HepG2 (cell line): ENCODE results near the gene TOP2B. TPM values are rescaled to one million over a fixed set of nuclear protein-coding genes. Genes with fewer than 3 reads are reported as not detected.

Experiments used
- ATAC-seq: fragments of 200-7000 bp; cut with Tn5 transposase; 3 replicates; pipeline ENCODE4 v1.9.1; 2020; ENCODE audit warnings: mild to moderate bottlenecking, moderate library complexity
- BruUV-seq: library from RNA; stranded (reverse); fragments of 400-500 nt; replicated peaks from 2 replicates; lab custom pipeline; 2021; lab: Mats Ljungman, UMichigan
- CTCF ChIA-PET: fragments of 300-600 bp; formaldehyde crosslinking; extraction: SDS; loops from one replicate; lab custom pipeline; 2021; ENCODE audit warnings: low total read pairs, inconsistent platforms, low intra/inter-chr PET ratio; lab: Yijun Ruan, JAX
- POLR2A ChIA-PET: fragments of 350-600 bp; sonication (Branson Sonifier 250); formaldehyde crosslinking; loops from one replicate; lab custom pipeline; 2020; ENCODE audit warnings: antibody characterized with exemption, inconsistent platforms; lab: Yijun Ruan, JAX
- DNase-seq: peaks from one replicate; pipeline ENCODE4 v3.0.0-alpha.2; 2015; ENCODE audit warnings: low spot score
- FAIRE-seq: peaks from 3 replicates; lab custom pipeline; 2011; peaks lifted over from hg19 to GRCh38; lab: Jason Lieb, UNC
- H2AFZ ChIP-seq: one replicate; pipeline ENCODE4 v1.6.1; 2011; ENCODE audit warnings: low read length, inconsistent platforms
- H3K27ac ChIP-seq: fragments of 300-600 bp; 3 replicates; pipeline ENCODE4 v1.8.0; 2011; ENCODE audit warnings: mixed run types, mild to moderate bottlenecking, mixed read lengths, low read length, inconsistent platforms; ENCODE audit not compliant: insufficient read depth; ENCODE audit errors: extremely low read length
- H3K27me3 ChIP-seq, 2 experiments: fragments of 200-600 bp in 1 of 2; 2 replicates in 1 of 2; 3 replicates in 1 of 2; pipeline versions ENCODE4 v1.6.0 to v1.8.0; 2011; ENCODE audit warnings: low read length in 2 of 2, mild to moderate bottlenecking in 2 of 2, moderate library complexity in 2 of 2, inconsistent platforms in 1 of 2; ENCODE audit not compliant: insufficient read depth in 2 of 2, control insufficient read depth in 1 of 2
- H3K36me3 ChIP-seq, 2 experiments: fragments of 200-600 bp in 1 of 2; replicated peaks in 1 of 2; 2 replicates in 1 of 2; 3 replicates in 1 of 2; pipeline versions ENCODE4 v1.5.1 to v1.8.0; 2011; ENCODE audit warnings: low read length in 2 of 2, inconsistent platforms in 1 of 2; ENCODE audit not compliant: insufficient read depth in 2 of 2, control insufficient read depth in 1 of 2
- H3K4me1 ChIP-seq: 2 replicates; pipeline ENCODE4 v1.5.1; 2012; ENCODE audit warnings: low read length, inconsistent platforms; ENCODE audit not compliant: insufficient read depth
- H3K4me2 ChIP-seq: 2 replicates; pipeline ENCODE4 v1.6.0; 2011; ENCODE audit warnings: low read depth, low read length, inconsistent platforms
- H3K4me3 ChIP-seq, 3 experiments: fragments of 200-600 bp in 1 of 3; sonication (generic), shearing (Covaris generic) in 1 of 3; replicated peaks in 1 of 3; 2 replicates each; pipeline ENCODE4 v1.5.1; 2011 to 2016; ENCODE audit warnings: low read length in 3 of 3, inconsistent platforms in 2 of 3, low read depth in 2 of 3, mild to moderate bottlenecking in 2 of 3, control low read depth in 1 of 3, mixed read lengths in 1 of 3; ENCODE audit not compliant: insufficient read depth in 1 of 3
- H3K79me2 ChIP-seq: one replicate; pipeline ENCODE4 v1.6.1; 2011; ENCODE audit warnings: low read length, inconsistent platforms; ENCODE audit not compliant: insufficient read depth
- H3K9ac ChIP-seq: 2 replicates; pipeline ENCODE4 v1.6.0; 2011; ENCODE audit warnings: mild to moderate bottlenecking, low read depth, low read length, inconsistent platforms; ENCODE audit not compliant: insufficient read depth
- H3K9me3 ChIP-seq: 2 replicates; pipeline ENCODE4 v1.5.1; 2012; ENCODE audit warnings: mild to moderate bottlenecking, low read length
- H4K20me1 ChIP-seq: 2 replicates; pipeline ENCODE4 v1.6.0; 2011; ENCODE audit warnings: inconsistent platforms, mild to moderate bottlenecking, low read length, moderate library complexity; ENCODE audit not compliant: insufficient read depth
- AKAP8 ChIP-seq: sonication (generic); formaldehyde crosslinking; IDR thresholded peaks from 2 replicates; pipeline ENCODE4 v1.5.1; 2020; ENCODE audit warnings: mild to moderate bottlenecking, missing genetic modification reagents
- ATF5 ChIP-seq: sonication (generic); formaldehyde crosslinking; IDR thresholded peaks from 2 replicates; pipeline ENCODE4 v1.4.0; 2020; ENCODE audit warnings: mild to moderate bottlenecking, low read depth, missing genetic modification reagents
- DRAP1 ChIP-seq: IDR thresholded peaks from 2 replicates; pipeline ENCODE4 v1.6.1; 2016; ENCODE audit warnings: missing genetic modification reagents, missing compliant biosample characterization
- HNF1A ChIP-seq, 2 experiments: sonication (generic) in 1 of 2; formaldehyde crosslinking in 1 of 2; IDR thresholded peaks; 2 replicates each; pipeline versions ENCODE4 v1.4.0 to v1.6.1; 2016 to 2020; ENCODE audit warnings: borderline replicate concordance in 1 of 2, low read depth in 1 of 2, mild to moderate bottlenecking in 1 of 2, missing genetic modification reagents in 1 of 2
- ISX ChIP-seq: sonication (generic); formaldehyde crosslinking; conservative IDR thresholded peaks from 2 replicates; pipeline ENCODE4 v1.5.0; 2020; ENCODE audit warnings: missing genetic modification reagents
- KDM2A ChIP-seq: sonication (generic); formaldehyde crosslinking; IDR thresholded peaks from 2 replicates; pipeline ENCODE4 v1.4.0; 2020; ENCODE audit warnings: low read depth, missing genetic modification reagents, borderline replicate concordance
- MIER3 ChIP-seq: IDR thresholded peaks from 2 replicates; pipeline ENCODE4 v1.6.1; 2016; ENCODE audit warnings: missing compliant biosample characterization, borderline replicate concordance
- MYNN ChIP-seq: sonication (generic); formaldehyde crosslinking; IDR thresholded peaks from 2 replicates; pipeline ENCODE4 v1.4.0; 2020; ENCODE audit warnings: mild to moderate bottlenecking, low read depth, missing genetic modification reagents
- PHF21A ChIP-seq: sonication (generic); formaldehyde crosslinking; IDR thresholded peaks from 2 replicates; pipeline ENCODE4 v1.5.0; 2020; ENCODE audit warnings: mild to moderate bottlenecking, missing genetic modification reagents
- ZBTB42 ChIP-seq: sonication (generic); formaldehyde crosslinking; IDR thresholded peaks from 2 replicates; pipeline ENCODE4 v1.5.0; 2020; ENCODE audit warnings: mild to moderate bottlenecking, missing genetic modification reagents
- ZNF317 ChIP-seq: sonication (generic); formaldehyde crosslinking; IDR thresholded peaks from 2 replicates; pipeline ENCODE4 v1.5.0; 2020; ENCODE audit warnings: mild to moderate bottlenecking, missing genetic modification reagents
- ZNF432 ChIP-seq: sonication (generic); formaldehyde crosslinking; IDR thresholded peaks from 2 replicates; pipeline ENCODE4 v1.5.0; 2020; ENCODE audit warnings: missing genetic modification reagents, mild to moderate bottlenecking, borderline replicate concordance
- ZNF619 ChIP-seq: sonication (generic); formaldehyde crosslinking; IDR thresholded peaks from 2 replicates; pipeline ENCODE4 v1.4.0; 2020; ENCODE audit warnings: mild to moderate bottlenecking, missing genetic modification reagents
- ZNF672 ChIP-seq: sonication (generic); formaldehyde crosslinking; IDR thresholded peaks from 2 replicates; pipeline ENCODE4 v1.8.1; 2022; ENCODE audit warnings: missing genetic modification reagents
- ZNF687 ChIP-seq: sonication (generic); formaldehyde crosslinking; IDR thresholded peaks from 2 replicates; pipeline ENCODE4 v1.5.1; 2020; ENCODE audit warnings: mild to moderate bottlenecking, missing genetic modification reagents, moderate library complexity
- WGBS: methylation state at CpG from one replicate; pipeline ENCODE4 v1.1.6; 2017; ENCODE audit warnings: low lambda C conversion rate; 5-methylcytosine and 5-hydroxymethylcytosine counted together
- in situ Hi-C: cut with HindIII; loops from 2 replicates; pipeline ENCODE4 v1.10.0; 2017; ENCODE audit warnings: low pct_unique_long_range_greater_than_20kb; ENCODE audit not compliant: extremely low pct_ligation_motif_present
- intact Hi-C: fragments of 100-400 bp; cut with micrococcal nuclease; formaldehyde crosslinking; loops from one replicate; pipeline ENCODE4 v1.10.0; 2022; ENCODE audit not compliant: unreplicated experiment
- polyA plus RNA-seq, 8 experiments: library from polyadenylated mRNA; depleted of rRNA in 3 of 8; stranded (reverse) in 7 of 8; unstranded in 1 of 8; fragments of >200 nt; fragmentation: Illumina TruSeq in 4 of 8; extraction: Trizol in 4 of 8; gene quantifications; 2 replicates each; pipeline versions ENCODE4 v1.2.1 to v1.2.3, GENCODE V29; 2011 to 2016; ENCODE audit warnings: low read depth in 4 of 8, missing spikeins in 1 of 8, mixed read lengths in 1 of 8; ENCODE audit not compliant: insufficient read depth in 1 of 8
- total RNA-seq, 5 experiments: library from RNA; depleted of rRNA; stranded (reverse); fragments of >200 nt; fragmentation: Illumina TruSeq; extraction: Trizol; gene quantifications; 2 replicates each; pipeline ENCODE4 v1.2.3, GENCODE V29; 2016; ENCODE audit warnings: low read depth in 1 of 5

Gene TOP2B
- total and polyA plus RNA-seq, 2 of the 13 experiments (the other 11 are each of a cell fraction or from before 2014, with no cell fraction given) = 27.6 to 88.1 TPM

GRCh38 chr3:25565807-25566206 is 98.9 kb downstream of the TOP2B start:
- H3K4me3 ChIP-seq = no peak overlapping the region
- TF ChIP-seq ZNF687 = no peak
- TF ChIP-seq DRAP1 (CRISPR knock-in tag) = no peak
- no peak for TF ChIP-seq PHF21A
- TF ChIP-seq AKAP8 (CRISPR knock-in tag) = no peak
- TF ChIP-seq ZBTB42 = no peak
- no peak for TF ChIP-seq KDM2A
- no peak for TF ChIP-seq ZNF619 (CRISPR knock-in tag)
- no peak for TF ChIP-seq MIER3 (CRISPR knock-in tag)
- TF ChIP-seq ATF5 (CRISPR knock-in tag) = no peak
- no peak for TF ChIP-seq ZNF672 (CRISPR knock-in tag)
- TF ChIP-seq ZNF317 (CRISPR knock-in tag) = no peak
- TF ChIP-seq ISX (CRISPR knock-in tag) = no peak
- TF ChIP-seq MYNN (CRISPR knock-in tag) = no peak
- no peak for TF ChIP-seq ZNF432 (CRISPR knock-in tag)
- TF ChIP-seq HNF1A (IDR thresholded peaks at IDR 0.05; ENCODE audit: low read depth) = no peak
- TF ChIP-seq HNF1A (CRISPR knock-in tag; IDR thresholded peaks at IDR 0.05; ENCODE audit: borderline replicate concordance) = no peak
- TF ChIP-seq, all 625 proteins: peak for 0
- intact Hi-C loops (no loop called here), in situ Hi-C loops (no loop called here)
- DNase-seq = no peak
- peak; percentile 42; the same call in 2 of the 3 replicates for ATAC-seq
- BruUV-seq = no TSS peak
- Histone ChIP-seq H3K36me3 (no peaks in the 10 kb centered on the region), H4K20me1 (no peaks in the 10 kb centered on the region), H3K79me2 (no peaks in the 10 kb centered on the region), H3K9ac (no peak overlapping the region), H3K9me3 (no peaks in the 10 kb centered on the region), H3K4me2 (no peak overlapping the region), H3K27me3 (no peaks in the 10 kb centered on the region), H2AFZ (no peak overlapping the region), H3K27ac (no peak overlapping the region), H3K4me1 (no peaks in the 10 kb centered on the region)
- FAIRE-seq = no peak
- CTCF ChIA-PET = no interaction called here
- POLR2A ChIA-PET = no interaction called here
- WGBS = 52% methylated on average over 5 of the region's 7 CpGs
